NB4 (cell line): ENCODE measurements around the gene CD1D.

Experiments used
- DNase-seq: peaks from one replicate; pipeline ENCODE4 v3.0.0; 2010; ENCODE audit warnings: low read depth
- H3K4me3 ChIP-seq: one replicate; pipeline ENCODE4 v1.5.1; 2011; ENCODE audit warnings: mild to moderate bottlenecking, low read depth, low read length, moderate library complexity
- MYC ChIP-seq: IDR thresholded peaks from 2 replicates; pipeline ENCODE4 v1.6.1; 2011; ENCODE audit warnings: low read depth, low read length
- POLR2A ChIP-seq: IDR thresholded peaks from 2 replicates; pipeline ENCODE4 v1.6.1; 2011; ENCODE audit warnings: mild to moderate bottlenecking; ENCODE audit not compliant: insufficient read length; ENCODE audit errors: extremely low read depth
- TF ChIP-seq, protein P1 (sequence below): IDR thresholded peaks from one replicate; pipeline ENCODE4 v1.5.1; 2012; ENCODE audit warnings: low read depth, low read length
- TF ChIP-seq, protein P2 (sequence below): IDR thresholded peaks from 2 replicates; pipeline ENCODE4 v1.6.1; 2011; ENCODE audit warnings: low read depth, low read length

CD1D gene

DNA sequence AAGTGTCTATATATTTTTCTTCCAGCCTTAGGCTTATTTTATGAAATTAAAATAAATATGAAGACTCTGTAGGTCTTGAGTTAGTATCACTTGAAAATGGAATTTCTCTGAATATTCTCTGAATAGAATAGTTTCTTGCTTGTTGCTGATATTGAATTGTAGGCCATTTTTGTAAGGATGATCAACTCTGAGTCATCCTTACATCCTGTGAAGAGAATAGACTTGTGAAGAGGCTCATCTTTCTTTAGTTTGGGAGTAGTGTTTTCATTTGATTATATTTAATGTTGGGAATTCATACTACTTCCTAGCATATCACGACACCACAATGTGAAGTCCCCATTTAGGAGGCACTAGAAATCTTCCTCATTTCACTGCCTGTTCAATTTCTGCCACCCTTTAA is 27.5 kb upstream of the CD1D start:
- DNase-seq: no peak
- no peak for TF ChIP-seq POLR2A
- H3K4me3 ChIP-seq: no peak overlapping the region

DNA sequence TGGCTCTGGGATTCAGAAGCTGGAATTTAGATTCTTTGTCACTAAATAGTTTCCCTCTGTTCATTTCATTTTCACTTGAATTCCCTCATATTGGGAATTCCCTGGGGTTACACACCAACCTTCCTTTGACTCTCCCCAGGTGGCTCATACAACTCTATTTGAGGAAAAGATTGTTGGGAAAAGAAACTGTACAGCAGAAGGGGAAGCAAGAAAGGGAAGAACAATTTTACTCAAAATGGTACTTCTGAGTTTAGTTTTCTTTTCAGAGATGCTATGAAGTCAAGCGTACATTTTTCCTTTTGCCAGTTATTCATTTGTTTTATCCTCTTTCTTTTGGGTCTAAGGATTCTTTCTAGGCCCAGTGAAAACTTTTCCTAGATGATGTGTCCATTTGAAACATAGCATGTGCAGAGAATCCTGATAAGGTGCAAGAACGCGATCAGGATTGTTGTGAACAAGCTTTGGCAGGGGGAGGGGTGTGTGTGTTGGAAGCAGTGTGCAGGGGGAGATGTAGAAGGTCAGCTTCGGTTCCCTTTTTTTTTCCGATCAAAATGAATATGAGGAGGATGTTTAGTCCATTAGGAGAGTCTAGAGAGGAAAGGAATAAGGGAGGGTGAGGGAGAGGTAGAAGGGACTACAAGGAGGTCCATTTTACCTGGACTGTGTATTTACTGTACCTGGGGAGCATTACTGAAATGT is 26.8 kb upstream of the CD1D start:
- DNase-seq: no peak
- H3K4me3 ChIP-seq: no peak overlapping the region
- TF ChIP-seq, protein P1, sequence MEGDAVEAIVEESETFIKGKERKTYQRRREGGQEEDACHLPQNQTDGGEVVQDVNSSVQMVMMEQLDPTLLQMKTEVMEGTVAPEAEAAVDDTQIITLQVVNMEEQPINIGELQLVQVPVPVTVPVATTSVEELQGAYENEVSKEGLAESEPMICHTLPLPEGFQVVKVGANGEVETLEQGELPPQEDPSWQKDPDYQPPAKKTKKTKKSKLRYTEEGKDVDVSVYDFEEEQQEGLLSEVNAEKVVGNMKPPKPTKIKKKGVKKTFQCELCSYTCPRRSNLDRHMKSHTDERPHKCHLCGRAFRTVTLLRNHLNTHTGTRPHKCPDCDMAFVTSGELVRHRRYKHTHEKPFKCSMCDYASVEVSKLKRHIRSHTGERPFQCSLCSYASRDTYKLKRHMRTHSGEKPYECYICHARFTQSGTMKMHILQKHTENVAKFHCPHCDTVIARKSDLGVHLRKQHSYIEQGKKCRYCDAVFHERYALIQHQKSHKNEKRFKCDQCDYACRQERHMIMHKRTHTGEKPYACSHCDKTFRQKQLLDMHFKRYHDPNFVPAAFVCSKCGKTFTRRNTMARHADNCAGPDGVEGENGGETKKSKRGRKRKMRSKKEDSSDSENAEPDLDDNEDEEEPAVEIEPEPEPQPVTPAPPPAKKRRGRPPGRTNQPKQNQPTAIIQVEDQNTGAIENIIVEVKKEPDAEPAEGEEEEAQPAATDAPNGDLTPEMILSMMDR: no peak
- TF ChIP-seq MYC (no peak), POLR2A (no peak)
- TF ChIP-seq, protein P2, sequence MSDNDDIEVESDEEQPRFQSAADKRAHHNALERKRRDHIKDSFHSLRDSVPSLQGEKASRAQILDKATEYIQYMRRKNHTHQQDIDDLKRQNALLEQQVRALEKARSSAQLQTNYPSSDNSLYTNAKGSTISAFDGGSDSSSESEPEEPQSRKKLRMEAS: no peak

DNA sequence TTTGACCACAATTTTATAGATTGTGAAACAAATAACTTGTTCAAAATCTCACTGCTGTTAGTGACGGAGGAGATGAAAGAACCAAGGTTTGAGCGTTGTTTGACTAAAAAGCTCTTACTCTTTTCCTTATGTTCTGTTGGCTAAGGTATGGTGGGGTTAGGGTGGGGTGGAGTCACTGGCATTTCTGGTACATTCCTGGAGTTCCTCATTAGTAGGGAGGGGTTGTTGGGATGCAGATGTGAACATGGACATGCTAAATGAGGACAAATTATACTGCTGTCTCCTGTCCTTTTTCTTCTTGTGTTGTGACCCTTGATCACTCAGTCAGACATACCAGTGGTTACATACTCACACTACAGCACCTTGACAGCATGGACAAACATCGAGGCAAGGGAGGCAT is 26.2 kb upstream of the CD1D start:
- TF ChIP-seq POLR2A (no peak), MYC (no peak)
- TF ChIP-seq, protein P2: no peak
- TF ChIP-seq, protein P1: no peak
- no peak overlapping the region for H3K4me3 ChIP-seq
- no peak for DNase-seq

DNA sequence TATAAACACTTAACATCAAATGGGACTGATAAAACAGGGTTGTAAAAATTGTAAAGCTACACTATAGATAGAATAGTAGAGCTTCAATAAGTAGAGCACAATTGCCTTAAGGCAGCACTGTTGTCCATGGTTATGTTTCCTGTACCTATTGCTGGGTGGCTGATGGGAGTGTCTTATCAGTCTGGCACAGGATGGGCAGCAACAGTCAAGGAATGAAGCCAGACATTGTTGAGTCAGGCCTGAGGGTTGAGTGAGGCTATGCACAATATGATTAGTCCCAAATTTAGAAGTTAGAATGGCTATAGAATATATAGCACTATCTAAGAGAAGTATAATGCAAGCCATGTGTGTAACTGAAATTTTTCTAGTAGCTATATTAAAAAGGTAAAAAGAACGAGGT is 25.0 kb upstream of the CD1D start:
- no peak for DNase-seq

DNA sequence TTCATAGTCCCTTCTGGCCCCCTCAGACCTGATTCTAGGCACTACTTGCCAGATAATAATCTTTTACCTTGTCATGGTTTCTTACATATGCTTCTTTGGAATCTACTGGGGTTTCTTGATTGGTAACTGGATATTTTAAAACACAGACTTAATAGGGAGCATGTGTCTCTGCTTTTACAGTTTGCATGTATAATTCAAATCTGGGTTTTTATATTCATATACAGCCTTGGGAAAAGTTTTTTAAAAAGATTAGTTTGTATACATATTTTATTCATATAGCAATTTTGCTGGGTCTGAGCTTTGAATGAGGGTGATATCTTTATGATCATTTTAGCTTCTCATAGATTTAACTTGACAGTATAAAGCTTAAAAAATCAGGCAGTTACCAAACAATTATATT is 21.1 kb upstream of the CD1D start:
- DNase-seq: no peak
- no peak for TF ChIP-seq POLR2A
- TF ChIP-seq, protein P2: no peak
- TF ChIP-seq MYC: no peak
- no peak overlapping the region for H3K4me3 ChIP-seq

More for the DNA sequence above, 25.0 kb upstream of the CD1D start:
- no peak overlapping the region for H3K4me3 ChIP-seq
- TF ChIP-seq MYC (no peak), POLR2A (no peak)
- TF ChIP-seq, protein P1: no peak
- TF ChIP-seq, protein P2: no peak

DNA sequence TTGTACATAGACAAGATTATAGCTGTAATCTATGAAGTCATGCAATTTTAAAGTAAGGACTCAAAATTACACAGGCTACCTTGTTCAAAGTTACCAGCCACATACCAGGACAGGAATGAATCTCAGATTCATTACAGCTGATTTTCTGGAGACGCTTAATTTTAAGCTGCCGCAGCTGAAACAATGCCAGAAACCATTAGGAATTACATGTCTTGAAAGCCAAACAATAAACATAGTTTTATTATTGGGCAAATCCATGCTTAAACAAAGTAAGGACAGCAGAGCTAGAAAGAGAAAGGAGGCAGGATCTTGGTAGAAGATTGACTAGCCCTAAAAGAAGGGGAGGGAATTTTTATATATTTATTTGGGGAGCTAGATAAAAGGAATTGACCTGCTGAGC is 19.2 kb upstream of the CD1D start:
- TF ChIP-seq, protein P2: no peak
- TF ChIP-seq POLR2A (no peak), MYC (no peak)
- TF ChIP-seq, protein P1: no peak
- DNase-seq: no peak
- no peak overlapping the region for H3K4me3 ChIP-seq
